Measurements from ENCODE around the gene SLC7A1. TPM values are rescaled to one million over a fixed set of nuclear protein-coding genes. Genes with fewer than 3 reads are reported as not detected.

Gene SLC7A1
- total and polyA plus RNA-seq, 2 of the 8 experiments (the other 6 are each of a cell fraction or from before 2014, with no cell fraction given): 26.8 to 114 TPM

- H2BK12ac ChIP-seq (ENCODE audit: low read depth, low read length): no peak overlapping the region
- no peak overlapping the region for H4K91ac ChIP-seq (replicated peaks; ENCODE audit: insufficient read length, low read length)
- no peak overlapping the region for H3K4ac ChIP-seq (replicated peaks; ENCODE audit: insufficient read length, low read depth, low read length)
- FAIRE-seq: no peak
- H3K23me2 ChIP-seq (ENCODE audit: low read depth, low read length): no peaks in the 10 kb centered on the region
- no peak overlapping the region for H4K5ac ChIP-seq (ENCODE audit: insufficient read length, low read depth, low read length)
- H2AK5ac ChIP-seq (ENCODE audit: low read depth, low read length): no peak overlapping the region
- H3K23ac ChIP-seq (ENCODE audit: insufficient read length): no peak overlapping the region
- no peaks in the 10 kb centered on the region for H3K36me3 ChIP-seq (ENCODE audit: control insufficient read depth in 2 of 4, insufficient read depth in 4 of 4, low read length in 3 of 4)
- no peak overlapping the region for H4K8ac ChIP-seq (ENCODE audit: extremely low read depth, insufficient read depth, low read length)
- no peak for DNase-seq (ENCODE audit: low read depth in 1 of 2, low spot score in 2 of 2)
- H3K4me1 ChIP-seq (replicated peaks in 1 of 4; ENCODE audit: control insufficient read depth in 3 of 4, insufficient read depth in 4 of 4, low read length in 3 of 4): no peaks in the 10 kb centered on the region; a peak in 1 of 7 replicates
- no peak overlapping the region for H2BK20ac ChIP-seq (ENCODE audit: low read length)
- ChIA-PET POLR2A (ENCODE audit: partially characterized antibody) (no interaction called here), CTCF (ENCODE audit: partially characterized antibody) (interaction anchor here (0.6 to 2.3 kb wide), 4 partner anchors 10 to 114 kb away, joined by 3 to 7 read pairs (median 5); no protein-coding TSS in a partner anchor)
- no peak overlapping the region for H3K14ac ChIP-seq (ENCODE audit: insufficient read length)
- H3K4me3 ChIP-seq (ENCODE audit: extremely low read depth in 1 of 4, insufficient read depth in 2 of 4, low read depth in 3 of 4, low read length in 4 of 4): no peak overlapping the region
- TF ChIP-seq RNF2 (IDR thresholded peaks at IDR 0.05; ENCODE audit: borderline replicate concordance, low read depth, low read length, missing control alignments, poor library complexity, severe bottlenecking) (no peak), SIN3A (conservative IDR thresholded peaks at IDR 0.05 in 1 of 2, IDR thresholded peaks at IDR 0.05 in 1 of 2; ENCODE audit: low read depth in 1 of 2, low read length in 2 of 2) (no peak), TAF7 (optimal IDR thresholded peaks at IDR 0.05; ENCODE audit: borderline replicate concordance, low read depth, low read length) (no peak)
- no peaks in the 10 kb centered on the region for H3K79me1 ChIP-seq (ENCODE audit: low read depth, low read length)
- H3K4me2 ChIP-seq (ENCODE audit: insufficient read depth in 1 of 2, low read depth in 2 of 2, low read length in 2 of 2): no peak overlapping the region
- H4K20me1 ChIP-seq (replicated peaks in 1 of 2; ENCODE audit: control insufficient read depth in 1 of 2, insufficient read depth in 2 of 2, low read length in 2 of 2): no peaks in the 10 kb centered on the region
- no peak overlapping the region for H2BK15ac ChIP-seq (ENCODE audit: low read length)
- no peak overlapping the region for H2AFZ ChIP-seq (ENCODE audit: low read length)
- no peak overlapping the region for H2BK5ac ChIP-seq (ENCODE audit: low read depth, low read length)
- no peak overlapping the region for H3K18ac ChIP-seq (ENCODE audit: extremely low read depth, low read length)
- no peak overlapping the region for H3K56ac ChIP-seq (replicated peaks; ENCODE audit: insufficient read length, low read depth, low read length)
- no peak overlapping the region for H3K9ac ChIP-seq (replicated peaks in 1 of 4; ENCODE audit: extremely low read depth in 1 of 4, low read depth in 3 of 4, low read length in 3 of 4)
- no peaks in the 10 kb centered on the region for H3K27me3 ChIP-seq (replicated peaks in 1 of 4; ENCODE audit: control insufficient read depth in 3 of 4, extremely low read depth in 1 of 4, insufficient read depth in 3 of 4, low read length in 3 of 4)
- H3K27ac ChIP-seq (ENCODE audit: low read depth, low read length): no peak overlapping the region
- H3K9me3 ChIP-seq (ENCODE audit: insufficient read depth in 2 of 2, low read depth in 1 of 2, low read length in 1 of 2): no peaks in the 10 kb centered on the region
- 88% methylated on average over 3 of the region's 3 CpGs; no CpG with 5 or more reads in 1 of the 2 experiments for WGBS, 2 experiments (ENCODE audit: extremely low coverage in 1 of 2, insufficient coverage in 1 of 2, insufficient read length in 1 of 2, insufficient replicate concordance in 2 of 2, low coverage in 1 of 2, low lambda C conversion rate in 2 of 2, missing lambda C conversion rate in 1 of 2)
- H2BK120ac ChIP-seq (replicated peaks; ENCODE audit: low read depth, low read length): no peak overlapping the region
- H3K79me2 ChIP-seq (ENCODE audit: control insufficient read depth in 1 of 2, insufficient read depth in 2 of 2, low read length in 2 of 2): no peaks in the 10 kb centered on the region
Measured at GRCh38 chr13:29474991-29475390, 120.5 kb downstream of the SLC7A1 start.

Data from H1 (cell line).